Lower leg skin (tissue), 4 donors: ENCODE data around the gene TBC1D22A. TPM values are rescaled to one million over a fixed set of nuclear protein-coding genes. Genes with fewer than 3 reads are reported as not detected.

Experiments
- DNase-seq, 2 donors: peaks; one replicate each; pipeline ENCODE4 v3.0.0-alpha.2; 2019; ENCODE audit warnings: low spot score in 2 of 2
- H3K4me3 ChIP-seq: fragments of 200-600 bp; sonication (generic); 2 replicates; pipeline ENCODE4 v1.5.1; 2017; ENCODE audit warnings: mild to moderate bottlenecking, low read depth; ENCODE audit not compliant: poor library complexity, severe bottlenecking
- POLR2A ChIP-seq, 2 donors: fragments of 450-650 bp; IDR thresholded peaks; one replicate each; pipeline ENCODE4 v1.6.1; 2016 to 2017; ENCODE audit warnings: antibody characterized with exemption in 2 of 2, mild to moderate bottlenecking in 1 of 2, moderate library complexity in 1 of 2
- WGBS, 2 donors: methylation state at CpG; one replicate each; pipeline ENCODE4 v1.1.5; 2018; 5-methylcytosine and 5-hydroxymethylcytosine counted together
- intact Hi-C: fragments of 100-400 bp; cut with DNase I; formaldehyde crosslinking; loops from one replicate; pipeline ENCODE4 v1.15.0; 2023; ENCODE audit warnings: low total_unique reads
- total RNA-seq, 4 donors: library from RNA; depleted of rRNA; stranded (reverse); fragments of >200 nt; gene quantifications; one replicate each; pipeline ENCODE4 v1.1.0, GENCODE V29; 2016
- TF ChIP-seq, protein P1 (sequence below), 3 donors: fragments of 450-650 bp; IDR thresholded peaks; one replicate each; pipeline ENCODE4 v1.5.1; 2016; ENCODE audit warnings: antibody characterized with exemption in 3 of 3, mild to moderate bottlenecking in 3 of 3, moderate library complexity in 2 of 3

Gene TBC1D22A
- total RNA-seq, 4 donors from 2014 or later, result 21.8 to 32.3 (median 31.6) TPM

- H3K4me3 ChIP-seq, result no peak overlapping the region
- DNase-seq, result no peak
- TF ChIP-seq POLR2A (IDR thresholded peaks at IDR 0.05), result no peak
- TF ChIP-seq, protein P1, sequence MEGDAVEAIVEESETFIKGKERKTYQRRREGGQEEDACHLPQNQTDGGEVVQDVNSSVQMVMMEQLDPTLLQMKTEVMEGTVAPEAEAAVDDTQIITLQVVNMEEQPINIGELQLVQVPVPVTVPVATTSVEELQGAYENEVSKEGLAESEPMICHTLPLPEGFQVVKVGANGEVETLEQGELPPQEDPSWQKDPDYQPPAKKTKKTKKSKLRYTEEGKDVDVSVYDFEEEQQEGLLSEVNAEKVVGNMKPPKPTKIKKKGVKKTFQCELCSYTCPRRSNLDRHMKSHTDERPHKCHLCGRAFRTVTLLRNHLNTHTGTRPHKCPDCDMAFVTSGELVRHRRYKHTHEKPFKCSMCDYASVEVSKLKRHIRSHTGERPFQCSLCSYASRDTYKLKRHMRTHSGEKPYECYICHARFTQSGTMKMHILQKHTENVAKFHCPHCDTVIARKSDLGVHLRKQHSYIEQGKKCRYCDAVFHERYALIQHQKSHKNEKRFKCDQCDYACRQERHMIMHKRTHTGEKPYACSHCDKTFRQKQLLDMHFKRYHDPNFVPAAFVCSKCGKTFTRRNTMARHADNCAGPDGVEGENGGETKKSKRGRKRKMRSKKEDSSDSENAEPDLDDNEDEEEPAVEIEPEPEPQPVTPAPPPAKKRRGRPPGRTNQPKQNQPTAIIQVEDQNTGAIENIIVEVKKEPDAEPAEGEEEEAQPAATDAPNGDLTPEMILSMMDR (IDR thresholded peaks at IDR 0.05), result no peak
- intact Hi-C loops, result no loop called here
- 88 to 93% methylated on average over 8 of the region's 8 CpGs for WGBS, 2 donors
Measured at GRCh38 chr22:46753360-46753759, 9.1 kb upstream of the TBC1D22A start.

DNA sequence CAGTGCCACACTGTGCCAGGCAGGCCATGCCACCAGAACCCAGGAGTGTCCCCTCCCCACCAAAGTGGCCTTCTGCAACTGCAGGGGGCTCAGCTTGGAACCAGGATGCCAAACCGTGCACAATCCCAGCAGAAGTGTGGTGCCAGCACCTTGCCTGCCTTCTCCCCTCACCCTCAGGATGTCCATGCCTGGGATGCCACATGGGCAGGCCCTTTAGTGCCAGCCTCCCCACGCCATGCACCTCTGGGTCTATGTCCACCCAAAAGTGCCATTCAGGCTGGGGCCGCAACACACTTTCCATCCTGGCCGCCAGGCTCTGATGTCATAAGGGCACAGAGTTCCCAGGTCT is 8.7 kb upstream of the TBC1D22A start:
- no peak for DNase-seq
- 77 to 89% methylated on average over 3 to 4 of the region's 4 CpGs for WGBS, 2 donors
- intact Hi-C loops, result no loop called here

DNA sequence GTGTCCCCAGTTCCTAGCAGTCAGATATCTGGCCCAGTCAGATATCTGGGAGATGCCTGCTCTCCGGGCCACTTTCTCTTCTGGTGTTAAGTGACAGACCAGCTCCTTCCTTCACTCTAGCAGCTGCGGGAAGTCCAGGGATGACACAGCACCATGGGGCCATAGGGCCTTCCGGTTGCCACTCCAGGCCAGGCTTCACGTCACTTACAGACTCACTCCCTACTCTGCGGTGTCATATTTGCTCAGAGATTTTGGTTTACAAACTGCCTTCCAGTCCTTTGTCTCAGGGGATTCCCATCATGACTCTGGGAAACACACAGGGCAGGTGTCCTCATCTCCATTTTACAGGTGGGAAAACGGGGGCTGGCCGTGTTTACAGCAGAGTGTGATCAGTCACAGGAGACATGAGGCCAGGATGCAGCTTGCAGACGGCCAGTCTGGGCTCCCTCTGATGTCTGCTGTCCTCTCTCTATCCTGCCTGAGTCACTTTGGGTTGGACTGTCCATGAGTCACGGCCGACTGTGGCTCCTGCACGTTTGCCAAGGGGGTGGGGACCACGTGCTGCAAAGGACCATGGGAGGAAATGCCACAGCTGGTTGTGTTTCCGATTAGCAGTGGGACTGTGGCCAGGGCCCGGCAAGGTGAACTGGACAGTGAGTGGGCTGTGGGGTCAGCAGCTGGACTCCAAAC is 8.2 kb upstream of the TBC1D22A start:
- intact Hi-C loops, result no loop called here
- TF ChIP-seq, protein P1 (IDR thresholded peaks at IDR 0.05), result no peak
- no peak for TF ChIP-seq POLR2A (IDR thresholded peaks at IDR 0.05)
- WGBS, 2 donors, result 20 to 28% methylated on average over 12 to 14 of the region's 14 CpGs
- no peak overlapping the region for H3K4me3 ChIP-seq
- DNase-seq, result peak; percentile 89 to 98

More for the DNA sequence above, 8.7 kb upstream of the TBC1D22A start:
- TF ChIP-seq POLR2A (IDR thresholded peaks at IDR 0.05), result no peak
- TF ChIP-seq, protein P1 (IDR thresholded peaks at IDR 0.05), result no peak
- no peak overlapping the region for H3K4me3 ChIP-seq

DNA sequence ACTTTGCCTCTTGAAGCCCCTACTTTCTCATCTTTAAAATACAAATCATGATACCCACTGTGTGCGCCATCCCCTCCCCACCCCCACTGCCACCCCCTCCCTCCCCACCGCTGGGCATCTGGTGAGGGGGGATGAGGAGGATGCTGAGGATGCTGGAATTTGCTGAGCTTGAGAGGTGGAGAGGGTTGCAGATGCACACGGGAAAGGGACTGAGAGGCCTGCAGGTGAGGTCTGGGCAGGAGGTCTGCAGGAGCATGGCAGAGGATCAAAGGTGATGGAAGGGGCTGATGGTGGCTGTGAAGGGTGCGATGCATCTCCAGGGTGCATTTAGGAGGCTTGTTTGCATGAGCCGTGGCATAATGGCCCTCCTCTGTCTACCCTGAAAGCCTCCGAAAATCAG is 7.6 kb upstream of the TBC1D22A start:
- H3K4me3 ChIP-seq, result no peak overlapping the region
- intact Hi-C loops, result no loop called here
- DNase-seq, result no peak
- TF ChIP-seq POLR2A (IDR thresholded peaks at IDR 0.05), result no peak
- TF ChIP-seq, protein P1 (IDR thresholded peaks at IDR 0.05), result no peak
- 68 to 84% methylated on average over 6 of the region's 6 CpGs for WGBS, 2 donors

GRCh38 chr22:46755525-46755924 is 6.9 kb upstream of the TBC1D22A start:
- TF ChIP-seq, protein P1 (IDR thresholded peaks at IDR 0.05), result no peak
- no peak for TF ChIP-seq POLR2A (IDR thresholded peaks at IDR 0.05)
- intact Hi-C loops, result no loop called here
- WGBS, 2 donors, result 94 to 100% methylated on average over 2 of the region's 2 CpGs
- DNase-seq, result no peak
- H3K4me3 ChIP-seq, result no peak overlapping the region

DNA sequence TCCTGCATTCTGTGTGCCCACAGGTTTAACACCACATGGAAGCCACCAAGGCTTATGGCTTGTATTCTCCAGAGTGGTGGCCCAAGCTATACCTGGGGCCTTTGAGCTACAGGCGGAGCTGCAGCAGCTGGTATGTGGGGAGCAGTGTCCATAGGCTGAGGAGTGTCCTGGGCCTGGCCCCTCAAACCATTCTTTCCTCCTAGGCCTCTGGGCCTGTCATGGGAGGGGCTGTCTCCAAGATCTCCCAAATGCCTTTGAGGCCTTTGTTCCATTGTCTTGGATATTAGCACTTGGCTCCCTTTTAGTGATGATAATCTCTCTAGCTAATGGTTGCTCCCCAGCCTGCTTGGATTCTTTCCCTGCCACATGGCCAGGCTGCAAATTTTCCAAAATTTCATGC is 6.4 kb upstream of the TBC1D22A start:
- DNase-seq, result no peak
- intact Hi-C loops, result no loop called here
- H3K4me3 ChIP-seq, result no peak overlapping the region
- whole genome bisulfite sequencing, 2 donors, result 100% methylated on average over 1 of the region's 1 CpG
- no peak for TF ChIP-seq POLR2A (IDR thresholded peaks at IDR 0.05)
- TF ChIP-seq, protein P1 (IDR thresholded peaks at IDR 0.05), result no peak
